Breast epithelium (tissue), 3 donors: Measurements from ENCODE around the gene CD200.

Source experiments
- POLR2AphosphoS5 ChIP-seq, 3 donors: sonication (generic); formaldehyde crosslinking; IDR thresholded peaks; one replicate each; pipeline ENCODE4 v1.6.1; 2017; ENCODE audit warnings: antibody characterized with exemption in 3 of 3
- TF ChIP-seq, protein P1 (sequence below), 3 donors: fragments of 450-650 bp; IDR thresholded peaks; one replicate each; pipeline ENCODE4 v1.5.1; 2016 to 2017; ENCODE audit warnings: antibody characterized with exemption in 3 of 3, mild to moderate bottlenecking in 3 of 3, moderate library complexity in 3 of 3

GRCh38 chr3:112348943-112349342 is 16.0 kb downstream of the CD200 start:
- TF ChIP-seq, protein P1, sequence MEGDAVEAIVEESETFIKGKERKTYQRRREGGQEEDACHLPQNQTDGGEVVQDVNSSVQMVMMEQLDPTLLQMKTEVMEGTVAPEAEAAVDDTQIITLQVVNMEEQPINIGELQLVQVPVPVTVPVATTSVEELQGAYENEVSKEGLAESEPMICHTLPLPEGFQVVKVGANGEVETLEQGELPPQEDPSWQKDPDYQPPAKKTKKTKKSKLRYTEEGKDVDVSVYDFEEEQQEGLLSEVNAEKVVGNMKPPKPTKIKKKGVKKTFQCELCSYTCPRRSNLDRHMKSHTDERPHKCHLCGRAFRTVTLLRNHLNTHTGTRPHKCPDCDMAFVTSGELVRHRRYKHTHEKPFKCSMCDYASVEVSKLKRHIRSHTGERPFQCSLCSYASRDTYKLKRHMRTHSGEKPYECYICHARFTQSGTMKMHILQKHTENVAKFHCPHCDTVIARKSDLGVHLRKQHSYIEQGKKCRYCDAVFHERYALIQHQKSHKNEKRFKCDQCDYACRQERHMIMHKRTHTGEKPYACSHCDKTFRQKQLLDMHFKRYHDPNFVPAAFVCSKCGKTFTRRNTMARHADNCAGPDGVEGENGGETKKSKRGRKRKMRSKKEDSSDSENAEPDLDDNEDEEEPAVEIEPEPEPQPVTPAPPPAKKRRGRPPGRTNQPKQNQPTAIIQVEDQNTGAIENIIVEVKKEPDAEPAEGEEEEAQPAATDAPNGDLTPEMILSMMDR (IDR thresholded peaks at IDR 0.05): no peak
- no peak for TF ChIP-seq POLR2AphosphoS5 (IDR thresholded peaks at IDR 0.05)
